Transverse colon (tissue), 4 donors: ENCODE results near the gene DICER1. TPM values are rescaled to one million over a fixed set of nuclear protein-coding genes. Genes with fewer than 3 reads are reported as not detected.

ENCODE experiments used
- DNase-seq: peaks from one replicate; pipeline ENCODE4 v3.0.0-alpha.2; 2019
- H3K27ac ChIP-seq, 4 donors: fragments of 200-600 bp; sonication (generic); 2 replicates each; pipeline ENCODE4 v1.5.1; 2016 to 2018; ENCODE audit warnings: inconsistent platforms in 4 of 4
- H3K27me3 ChIP-seq: fragments of 200-600 bp; sonication (generic); 2 replicates; pipeline ENCODE4 v1.5.1; 2017; ENCODE audit warnings: inconsistent platforms
- H3K36me3 ChIP-seq, 4 donors: fragments of 200-600 bp; sonication (generic); 2 replicates each; pipeline ENCODE4 v1.5.1; 2017 to 2019; ENCODE audit warnings: inconsistent platforms in 4 of 4
- H3K4me1 ChIP-seq, 4 donors: fragments of 200-600 bp; sonication (generic); 2 replicates each; pipeline ENCODE4 v1.5.1; 2017 to 2020; ENCODE audit warnings: inconsistent platforms in 4 of 4
- H3K4me3 ChIP-seq, 4 donors: fragments of 200-600 bp; sonication (generic); 1 replicate in 1 of 4; 2 replicates in 3 of 4; pipeline versions ENCODE4 v1.5.1 to v1.6.1; 2017 to 2019; ENCODE audit warnings: inconsistent platforms in 4 of 4
- H3K9me3 ChIP-seq, 2 donors: fragments of 200-600 bp; sonication (generic); 2 replicates each; pipeline ENCODE4 v1.5.1; 2017 to 2019; ENCODE audit warnings: inconsistent platforms in 2 of 2
- EP300 ChIP-seq: sonication (generic); formaldehyde crosslinking; IDR thresholded peaks from one replicate; pipeline ENCODE4 v1.6.1; 2017; ENCODE audit warnings: antibody characterized with exemption, low read depth
- POLR2A ChIP-seq: fragments of 450-650 bp; IDR thresholded peaks from one replicate; pipeline ENCODE4 v1.6.1; 2016; ENCODE audit warnings: antibody characterized with exemption, mild to moderate bottlenecking, moderate library complexity
- POLR2AphosphoS5 ChIP-seq, 3 donors: sonication (generic); formaldehyde crosslinking; IDR thresholded peaks; one replicate each; pipeline ENCODE4 v1.6.1; 2016; ENCODE audit warnings: antibody characterized with exemption in 3 of 3
- WGBS, 2 donors: methylation state at CpG; one replicate each; pipeline ENCODE4 v1.1.5; 2018; ENCODE audit warnings: low coverage in 1 of 2; 5-methylcytosine and 5-hydroxymethylcytosine counted together
- in situ Hi-C, 4 donors: fragments of 200-750 bp; cut with MboI; loops; one replicate each; pipeline versions ENCODE4 v1.15.0 to v1.15.1; 2017; ENCODE audit warnings: low sequenced_read_pairs in 3 of 4, low pct_ligation_motif_present in 1 of 4, low pct_unique_long_range_greater_than_20kb in 1 of 4
- intact Hi-C: fragments of 100-400 bp; cut with DNase I; formaldehyde crosslinking; loops from one replicate; pipeline ENCODE4 v1.15.1; 2023; ENCODE audit warnings: low total_unique reads
- total RNA-seq, 4 donors: library from RNA; depleted of rRNA; stranded (reverse); fragments of >200 nt; gene quantifications; one replicate each; pipeline ENCODE4 v1.1.0, GENCODE V29; 2016
- TF ChIP-seq, protein P1 (sequence below), 5 experiments: fragments of 200-600 bp in 3 of 5; fragments of 450-650 bp in 2 of 5; sonication (generic) in 3 of 5; IDR thresholded peaks; 1 replicate in 2 of 5; 2 replicates in 3 of 5; pipeline ENCODE4 v1.5.1; 2016 to 2017; ENCODE audit warnings: antibody characterized with exemption in 5 of 5, inconsistent platforms in 3 of 5, mild to moderate bottlenecking in 2 of 5, moderate library complexity in 1 of 5

The DICER1 gene
- total RNA-seq, 4 donors from 2014 or later: 45.6 to 102 (median 71.4) TPM

DNA sequence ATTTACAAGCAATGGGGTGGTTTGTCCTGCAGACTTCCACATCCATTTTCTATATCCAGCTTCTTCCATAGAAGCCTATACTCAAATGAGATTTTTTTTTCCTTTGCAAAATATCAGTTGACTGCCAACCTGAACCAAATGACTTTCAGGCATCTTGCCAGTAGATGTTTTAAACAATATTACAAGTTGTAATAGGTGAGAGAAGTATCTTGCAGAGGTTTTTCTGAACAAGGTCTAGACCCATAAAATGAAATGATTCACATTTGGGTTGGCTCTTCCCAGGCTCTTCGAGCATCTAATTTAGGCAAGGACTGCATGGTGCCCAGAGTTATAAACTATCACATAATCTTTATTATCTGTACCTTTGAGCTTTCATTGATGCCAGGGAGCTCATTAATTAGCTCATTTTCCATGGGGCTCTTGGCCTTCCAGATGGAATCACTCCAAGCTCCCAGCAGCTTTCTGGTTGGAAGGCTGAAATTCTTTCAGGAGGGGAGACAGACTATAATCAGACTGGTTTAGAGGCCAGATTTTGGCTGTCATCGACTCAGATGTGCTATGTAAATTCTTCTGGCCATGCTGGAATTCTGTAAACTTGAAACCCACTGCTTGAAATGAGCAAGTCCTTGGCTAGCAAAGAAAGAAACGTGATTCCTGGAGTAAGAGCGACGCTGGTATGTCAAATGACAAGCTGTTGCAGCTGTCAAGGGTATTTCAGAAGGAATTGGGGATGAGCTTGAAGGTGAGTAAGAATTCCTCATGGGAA lies 32.2 kb upstream of the DICER1 start:
- TF ChIP-seq POLR2AphosphoS5 (IDR thresholded peaks at IDR 0.05): no peak
- TF ChIP-seq EP300: no peak
- TF ChIP-seq POLR2A: no peak
- TF ChIP-seq, protein P1, sequence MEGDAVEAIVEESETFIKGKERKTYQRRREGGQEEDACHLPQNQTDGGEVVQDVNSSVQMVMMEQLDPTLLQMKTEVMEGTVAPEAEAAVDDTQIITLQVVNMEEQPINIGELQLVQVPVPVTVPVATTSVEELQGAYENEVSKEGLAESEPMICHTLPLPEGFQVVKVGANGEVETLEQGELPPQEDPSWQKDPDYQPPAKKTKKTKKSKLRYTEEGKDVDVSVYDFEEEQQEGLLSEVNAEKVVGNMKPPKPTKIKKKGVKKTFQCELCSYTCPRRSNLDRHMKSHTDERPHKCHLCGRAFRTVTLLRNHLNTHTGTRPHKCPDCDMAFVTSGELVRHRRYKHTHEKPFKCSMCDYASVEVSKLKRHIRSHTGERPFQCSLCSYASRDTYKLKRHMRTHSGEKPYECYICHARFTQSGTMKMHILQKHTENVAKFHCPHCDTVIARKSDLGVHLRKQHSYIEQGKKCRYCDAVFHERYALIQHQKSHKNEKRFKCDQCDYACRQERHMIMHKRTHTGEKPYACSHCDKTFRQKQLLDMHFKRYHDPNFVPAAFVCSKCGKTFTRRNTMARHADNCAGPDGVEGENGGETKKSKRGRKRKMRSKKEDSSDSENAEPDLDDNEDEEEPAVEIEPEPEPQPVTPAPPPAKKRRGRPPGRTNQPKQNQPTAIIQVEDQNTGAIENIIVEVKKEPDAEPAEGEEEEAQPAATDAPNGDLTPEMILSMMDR (IDR thresholded peaks at IDR 0.05): no peak
- intact Hi-C loops: no loop called here
- Histone ChIP-seq H3K27me3 (no peaks in the 10 kb centered on the region), H3K27ac (no peak overlapping the region), H3K9me3 (no peaks in the 10 kb centered on the region), H3K4me1 (peaks cover 11 to 25% (median 12%) of the 10 kb centered on the region in 4 donors), H3K4me3 (no peak overlapping the region), H3K36me3 (no peaks in the 10 kb centered on the region)
- in situ Hi-C loops: no loop called here
- 47 to 61% methylated on average over 5 of the region's 5 CpGs for WGBS, 2 donors
- no peak for DNase-seq

- no peaks in the 10 kb centered on the region for H3K27me3 ChIP-seq
- in situ Hi-C loops: no loop called here
- no peaks in the 10 kb centered on the region for H3K36me3 ChIP-seq
- no peaks in the 10 kb centered on the region for H3K9me3 ChIP-seq
- 78 to 86% methylated on average over 1 to 3 of the region's 3 CpGs for WGBS, 2 donors
- no peak for DNase-seq
- no peak for TF ChIP-seq POLR2AphosphoS5 (IDR thresholded peaks at IDR 0.05)
- TF ChIP-seq, protein P1 (IDR thresholded peaks at IDR 0.05): no peak
- no peak for TF ChIP-seq EP300
- TF ChIP-seq POLR2A: no peak
- H3K27ac ChIP-seq: no peak overlapping the region
- H3K4me3 ChIP-seq: no peak overlapping the region
- peaks cover 12 to 37% (median 23%) of the 10 kb centered on the region in 4 donors for H3K4me1 ChIP-seq
- intact Hi-C loops: no loop called here
Observed at GRCh38 chr14:95188380-95188779, 31.1 kb upstream of the DICER1 start.

GRCh38 chr14:95185767-95186392 lies 28.6 kb upstream of the DICER1 start:
- intact Hi-C loops: no loop called here
- peak; percentile 18 for TF ChIP-seq POLR2A
- no peak for TF ChIP-seq POLR2AphosphoS5 (IDR thresholded peaks at IDR 0.05)
- in situ Hi-C loops: no loop called here
- peaks cover 15 to 43% (median 32%) of the 10 kb centered on the region in 4 donors for H3K4me1 ChIP-seq
- H3K36me3 ChIP-seq: no peaks in the 10 kb centered on the region
- no peak overlapping the region for H3K4me3 ChIP-seq
- H3K27ac ChIP-seq: peak overlapping the region; percentile 65 to 82 (median 70)
- H3K9me3 ChIP-seq: no peaks in the 10 kb centered on the region
- WGBS, 2 donors: 72 to 73% methylated on average over 8 to 11 of the region's 11 CpGs
- H3K27me3 ChIP-seq: no peaks in the 10 kb centered on the region
- no peak for DNase-seq

GRCh38 chr14:95185033-95185766 lies 27.9 kb upstream of the DICER1 start:
- in situ Hi-C loops (no loop called here), intact Hi-C loops (no loop called here)
- TF ChIP-seq POLR2AphosphoS5 (IDR thresholded peaks at IDR 0.05) (peak; percentile 76 to 85 (median 84)), POLR2A (no peak)
- DNase-seq: peak; percentile 53
- Histone ChIP-seq H3K9me3 (no peaks in the 10 kb centered on the region), H3K4me1 (peaks cover 14 to 42% (median 32%) of the 10 kb centered on the region in 4 donors), H3K27ac (peak overlapping the region; percentile 65 to 82 (median 70)), H3K36me3 (no peaks in the 10 kb centered on the region), H3K4me3 (no peak overlapping the region), H3K27me3 (no peaks in the 10 kb centered on the region)
- 58 to 59% methylated on average over 4 to 12 of the region's 12 CpGs for WGBS, 2 donors

GRCh38 chr14:95184413-95184790 lies 27.1 kb upstream of the DICER1 start:
- peaks cover 10 to 34% (median 30%) of the 10 kb centered on the region in 4 donors for H3K4me1 ChIP-seq
- TF ChIP-seq POLR2AphosphoS5 (IDR thresholded peaks at IDR 0.05) (no peak), POLR2A (no peak), EP300 (no peak)
- TF ChIP-seq, protein P1 (IDR thresholded peaks at IDR 0.05): no peak
- no peak for DNase-seq
- H3K9me3 ChIP-seq: no peaks in the 10 kb centered on the region
- intact Hi-C loops (no loop called here), in situ Hi-C loops (no loop called here)
- peak overlapping the region; percentile 65 to 82 (median 70) for H3K27ac ChIP-seq
- H3K4me3 ChIP-seq: no peak overlapping the region
- H3K27me3 ChIP-seq: no peaks in the 10 kb centered on the region
- no peaks in the 10 kb centered on the region for H3K36me3 ChIP-seq
- 52% methylated on average over 2 of the region's 2 CpGs; no CpG with 5 or more reads in 1 of the 2 donors for WGBS, 2 donors
